HCT116 (cell line): ENCODE data around the gene P3H3. TPM values are rescaled to one million over a fixed set of nuclear protein-coding genes. Genes with fewer than 3 reads are reported as not detected.

ENCODE experiments used
- ATAC-seq: fragments of 200-7000 bp; cut with Tn5 transposase; 2 replicates; pipeline ENCODE4 v1.9.1; 2020; ENCODE audit warnings: mild to moderate bottlenecking, moderate library complexity
- BruUV-seq: library from RNA; stranded (reverse); fragments of 400-500 nt; replicated peaks from 2 replicates; lab custom pipeline; 2021; lab: Mats Ljungman, UMichigan
- CTCF ChIA-PET: fragments of 300-600 bp; sonication (Branson Sonifier 250); formaldehyde crosslinking; loops from one replicate; lab custom pipeline; 2021; ENCODE audit warnings: antibody characterized with exemption; lab: Charles Lee
- POLR2A ChIA-PET: fragments of 300-600, 350-600 bp; sonication (Branson Sonifier 250); formaldehyde crosslinking; loops from one replicate; lab custom pipeline; 2021; ENCODE audit warnings: antibody characterized with exemption; lab: Charles Lee
- RAD21 ChIA-PET, 2 experiments: fragments of 300-600 bp; sonication (Branson Sonifier 250); formaldehyde crosslinking; loops; one replicate each; lab custom pipeline; 2023; ENCODE audit warnings: low total read pairs in 2 of 2; ENCODE audit not compliant: uncharacterized antibody in 2 of 2, unreplicated experiment in 2 of 2, low non-redundant PET in 1 of 2; lab: Charles Lee
- DNase-seq: peaks from one replicate; pipeline ENCODE4 v3.0.0-alpha.2; 2010; ENCODE audit warnings: low read depth, low spot score
- H2AFZ ChIP-seq: fragments of 200-600 bp; shearing (Covaris generic), sonication (generic); 2 replicates; pipeline ENCODE4 v1.6.1; 2017; ENCODE audit warnings: low read depth, mixed run types, mixed read lengths, antibody characterized with exemption, low read length; ENCODE audit not compliant: poor library complexity, severe bottlenecking
- H3K27ac ChIP-seq: 2 replicates; pipeline ENCODE4 v1.5.1; 2012; ENCODE audit warnings: low read depth, low read length
- H3K27me3 ChIP-seq: fragments of 200-600 bp; sonication (generic); 2 replicates; pipeline ENCODE4 v1.6.1; 2016; ENCODE audit warnings: mixed run types, low read length, mixed read lengths; ENCODE audit not compliant: insufficient read depth
- H3K36me3 ChIP-seq, 2 experiments: fragments of 200-500 bp in 1 of 2; fragments of 200-600 bp in 1 of 2; sonication (Bioruptor generic) in 1 of 2; sonication (generic) in 1 of 2; 2 replicates each; pipeline versions ENCODE4 v1.5.1 to v1.6.1; 2014 to 2016; ENCODE audit warnings: low read length in 2 of 2, inconsistent platforms in 1 of 2, mixed read lengths in 1 of 2, mixed run types in 1 of 2; ENCODE audit not compliant: insufficient read depth in 2 of 2, control insufficient read depth in 1 of 2
- H3K4me1 ChIP-seq, 2 experiments: fragments of 200-600 bp in 1 of 2; sonication (generic) in 1 of 2; 2 replicates each; pipeline versions ENCODE4 v1.5.1 to v1.6.1; 2012 to 2017; ENCODE audit warnings: low read length in 2 of 2, inconsistent platforms in 1 of 2, mild to moderate bottlenecking in 1 of 2, mixed read lengths in 1 of 2, mixed run types in 1 of 2, moderate library complexity in 1 of 2; ENCODE audit not compliant: insufficient read depth in 2 of 2, control insufficient read depth in 1 of 2
- H3K4me2 ChIP-seq: fragments of 200-600 bp; sonication (generic); 2 replicates; pipeline ENCODE4 v1.6.1; 2017; ENCODE audit warnings: mixed run types, low read length, mixed read lengths
- H3K4me3 ChIP-seq, 2 experiments: fragments of 200-600 bp in 1 of 2; sonication (generic) in 1 of 2; replicated peaks in 1 of 2; 2 replicates each; pipeline ENCODE4 v1.5.1; 2011 to 2016; ENCODE audit warnings: low read length in 2 of 2, control low read depth in 1 of 2, low read depth in 1 of 2, mild to moderate bottlenecking in 1 of 2, mixed read lengths in 1 of 2, mixed run types in 1 of 2
- H3K79me2 ChIP-seq: fragments of 200-600 bp; sonication (generic); 2 replicates; pipeline ENCODE4 v1.6.1; 2017; ENCODE audit warnings: mild to moderate bottlenecking, mixed run types, low read length, moderate library complexity, mixed read lengths; ENCODE audit not compliant: insufficient read depth
- H3K9ac ChIP-seq: fragments of 200-600 bp; sonication (generic); 2 replicates; pipeline ENCODE4 v1.6.1; 2016; ENCODE audit warnings: low read length, mixed read lengths
- H3K9me2 ChIP-seq: fragments of 200-600 bp; sonication (generic), shearing (Covaris generic); 2 replicates; pipeline ENCODE4 v1.6.1; 2017; ENCODE audit warnings: mixed run types, mild to moderate bottlenecking, moderate library complexity; ENCODE audit not compliant: insufficient read depth
- H3K9me3 ChIP-seq, 2 experiments: fragments of 200-500 bp in 1 of 2; fragments of 200-600 bp in 1 of 2; sonication (Bioruptor generic) in 1 of 2; sonication (generic) in 1 of 2; 2 replicates each; pipeline ENCODE4 v1.6.1; 2014 to 2017; ENCODE audit warnings: low read length in 2 of 2, mixed read lengths in 2 of 2, inconsistent platforms in 1 of 2, low read depth in 1 of 2, mild to moderate bottlenecking in 1 of 2, mixed run types in 1 of 2, moderate library complexity in 1 of 2; ENCODE audit not compliant: control insufficient read depth in 1 of 2, insufficient read depth in 1 of 2
- H4K20me1 ChIP-seq: fragments of 200-600 bp; sonication (generic), shearing (Covaris generic); 2 replicates; pipeline ENCODE4 v1.6.1; 2017; ENCODE audit warnings: mixed run types, mild to moderate bottlenecking, moderate library complexity; ENCODE audit not compliant: insufficient read depth
- CTCF ChIP-seq, 3 experiments: fragments of 200-600 bp in 1 of 3; sonication (generic) in 1 of 3; IDR thresholded peaks in 2 of 3; conservative IDR thresholded peaks in 1 of 3; 2 replicates each; pipeline ENCODE4 v1.5.1; 2012 to 2017; ENCODE audit warnings: low read depth in 2 of 3, low read length in 2 of 3, antibody characterized with exemption in 1 of 3, borderline replicate concordance in 1 of 3, control low read depth in 1 of 3, mild to moderate bottlenecking in 1 of 3, mixed read lengths in 1 of 3, mixed run types in 1 of 3, moderate library complexity in 1 of 3; ENCODE audit not compliant: insufficient read depth in 1 of 3
- EZH2 ChIP-seq: fragments of 200-600 bp; sonication (generic); IDR thresholded peaks from 2 replicates; pipeline ENCODE4 v1.6.1; 2017; ENCODE audit warnings: antibody characterized with exemption, mixed run types
- EZH2phosphoT487 ChIP-seq: fragments of 200-600 bp; IDR thresholded peaks from 2 replicates; pipeline ENCODE4 v1.6.1; 2018; ENCODE audit warnings: antibody characterized with exemption, borderline replicate concordance
- FOSL1 ChIP-seq: IDR thresholded peaks from 2 replicates; pipeline ENCODE4 v1.6.1; 2012; ENCODE audit warnings: low read depth
- JUND ChIP-seq: IDR thresholded peaks from 2 replicates; pipeline ENCODE4 v1.6.1; 2012
- POLR2A ChIP-seq: IDR thresholded peaks from 2 replicates; pipeline ENCODE4 v1.7.0; 2011; ENCODE audit warnings: borderline replicate concordance; ENCODE audit not compliant: insufficient read depth, insufficient read length; ENCODE audit errors: extremely low read depth
- POLR2AphosphoS5 ChIP-seq: IDR thresholded peaks from 2 replicates; pipeline ENCODE4 v1.6.1; 2011; ENCODE audit warnings: mild to moderate bottlenecking, low read depth, low read length, moderate library complexity
- RAD21 ChIP-seq: IDR thresholded peaks from 2 replicates; pipeline ENCODE4 v1.6.1; 2012; ENCODE audit warnings: low read depth, mild to moderate bottlenecking
- SIN3A ChIP-seq: IDR thresholded peaks from 2 replicates; pipeline ENCODE4 v1.6.1; 2012; ENCODE audit warnings: low read depth
- SRF ChIP-seq: IDR thresholded peaks from 2 replicates; pipeline ENCODE4 v1.6.1; 2012; ENCODE audit warnings: low read depth
- ZBTB33 ChIP-seq: IDR thresholded peaks from 2 replicates; pipeline ENCODE4 v1.6.1; 2011; ENCODE audit warnings: mild to moderate bottlenecking, low read length, moderate library complexity; ENCODE audit not compliant: insufficient replicate concordance; ENCODE audit errors: extremely low read depth
- ZFX ChIP-seq: fragments of 450-650 bp; IDR thresholded peaks from 2 replicates; pipeline ENCODE4 v1.6.1; 2017
- intact Hi-C: fragments of 100-400 bp; cut with micrococcal nuclease; formaldehyde crosslinking; loops from 2 replicates; pipeline ENCODE4 v1.10.0; 2022
- total RNA-seq: library from RNA; stranded (reverse); gene quantifications from one replicate; pipeline ENCODE4 v1.2.1, GENCODE V29; 2021; ENCODE audit not compliant: unreplicated experiment
- TF ChIP-seq, protein P1 (sequence below): IDR thresholded peaks from 2 replicates; pipeline ENCODE4 v1.6.1; 2012

Gene P3H3
- total RNA-seq, 1 experiment from 2014 or later: 32.2 TPM

DNA sequence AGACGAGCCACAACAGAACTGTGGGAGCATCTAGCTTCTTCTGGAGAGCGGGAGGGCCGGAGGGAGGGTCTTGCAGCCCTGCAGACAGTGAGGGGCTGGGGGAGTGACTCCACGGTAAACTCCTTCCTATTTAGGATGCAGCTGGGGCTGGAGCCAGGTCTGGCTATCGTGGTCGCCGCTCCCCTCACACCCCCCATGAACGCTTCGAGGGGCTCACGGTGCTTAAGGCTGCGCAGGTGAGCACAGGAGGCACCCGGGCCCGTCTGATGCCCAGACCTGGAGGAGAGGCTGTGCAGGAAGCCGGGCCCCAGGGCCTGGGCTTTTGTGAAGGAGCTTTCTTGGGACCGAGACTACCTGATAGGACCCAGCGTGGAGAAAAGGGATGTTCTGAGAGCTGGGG is 8.6 kb downstream of the P3H3 start:
- no peaks in the 10 kb centered on the region for H3K9me2 ChIP-seq
- H3K9me3 ChIP-seq: no peaks in the 10 kb centered on the region
- H3K4me1 ChIP-seq: peaks cover 0 to 15% of the 10 kb centered on the region in 2 experiments; a peak in 2 of 4 replicates
- H3K4me3 ChIP-seq: no peak overlapping the region
- no peak overlapping the region for H3K27ac ChIP-seq
- POLR2A ChIA-PET: no interaction called here
- H2AFZ ChIP-seq: no peak overlapping the region
- RAD21 ChIA-PET: no interaction called here
- H3K27me3 ChIP-seq: no peaks in the 10 kb centered on the region
- H3K36me3 ChIP-seq: peaks cover 11 to 22% of the 10 kb centered on the region in 2 experiments; a peak in 3 of 4 replicates
- no peak for ATAC-seq
- no TSS peak for BruUV-seq
- no peaks in the 10 kb centered on the region for H4K20me1 ChIP-seq
- TF ChIP-seq POLR2A (no peak), ZFX (no peak), POLR2AphosphoS5 (no peak), SRF (no peak), RAD21 (no peak), EZH2 (no peak), EZH2phosphoT487 (no peak), FOSL1 (no peak), SIN3A (no peak), CTCF (IDR thresholded peaks at IDR 0.05 in 2 of 3, conservative IDR thresholded peaks at IDR 0.05 in 1 of 3; ENCODE audit: borderline replicate concordance in 1 of 3, insufficient read depth in 1 of 3, low read depth in 2 of 3, low read length in 2 of 3) (no peak), ZBTB33 (no peak), JUND (no peak)
- TF ChIP-seq, protein P1, sequence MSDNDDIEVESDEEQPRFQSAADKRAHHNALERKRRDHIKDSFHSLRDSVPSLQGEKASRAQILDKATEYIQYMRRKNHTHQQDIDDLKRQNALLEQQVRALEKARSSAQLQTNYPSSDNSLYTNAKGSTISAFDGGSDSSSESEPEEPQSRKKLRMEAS: no peak
- no peak for DNase-seq
- H3K9ac ChIP-seq: no peak overlapping the region
- CTCF ChIA-PET: interaction anchor here (5.5 kb wide), 1 partner anchor 15 kb away, joined by 38 read pairs; the partner anchor contains the start of genes CDCA3 and USP5
- H3K4me2 ChIP-seq: no peak overlapping the region
- intact Hi-C loops: no loop called here
- no peaks in the 10 kb centered on the region for H3K79me2 ChIP-seq
